RWPE2 (cell line): Measurements from ENCODE around the gene UNC79.
"Not testable (repeated sequence)": the region's sequence is repeated elsewhere in the genome, so short reads cannot be mapped to it uniquely, and the experiment has no call there.

Experiments
- ATAC-seq: fragments of 200-7000 bp; cut with Tn5 transposase; 3 replicates; pipeline ENCODE4 v1.9.1; 2021; ENCODE audit warnings: low read depth
- DNase-seq: peaks from one replicate; pipeline ENCODE4 v3.0.0-alpha.2; 2020; ENCODE audit warnings: low spot score
- H3K27ac ChIP-seq: fragments of 450-650 bp; 2 replicates; pipeline ENCODE4 v1.5.1; 2017; ENCODE audit warnings: mild to moderate bottlenecking; ENCODE audit not compliant: poor library complexity, severe bottlenecking
- H3K27me3 ChIP-seq: fragments of 250-450 bp; sonication (Bioruptor Pico); 2 replicates; pipeline ENCODE4 v1.5.1; 2021; ENCODE audit warnings: mild to moderate bottlenecking, moderate library complexity; ENCODE audit not compliant: insufficient read depth, poor library complexity, severe bottlenecking
- H3K36me3 ChIP-seq: fragments of 250-450 bp; sonication (Bioruptor Pico); 2 replicates; pipeline ENCODE4 v1.5.1; 2020; ENCODE audit warnings: low read depth, mild to moderate bottlenecking, moderate library complexity
- H3K4me1 ChIP-seq: fragments of 250-450 bp; sonication (Bioruptor Pico); 2 replicates; pipeline ENCODE4 v1.5.1; 2021; ENCODE audit warnings: mild to moderate bottlenecking, moderate library complexity; ENCODE audit not compliant: insufficient read depth, poor library complexity, severe bottlenecking
- H3K4me3 ChIP-seq: fragments of 250-450 bp; sonication (Bioruptor Pico); 2 replicates; pipeline ENCODE4 v1.5.1; 2021; ENCODE audit warnings: mild to moderate bottlenecking, moderate library complexity; ENCODE audit not compliant: severe bottlenecking
- H3K9me3 ChIP-seq: fragments of 250-450 bp; sonication (Bioruptor Pico); 2 replicates; pipeline ENCODE4 v1.5.1; 2021; ENCODE audit warnings: mild to moderate bottlenecking, moderate library complexity; ENCODE audit not compliant: severe bottlenecking
- CTCF ChIP-seq: fragments of 450-650 bp; IDR thresholded peaks from one replicate; pipeline ENCODE4 v1.5.1; 2017; ENCODE audit warnings: mild to moderate bottlenecking, moderate library complexity; ENCODE audit not compliant: poor library complexity, severe bottlenecking

Gene UNC79

DNA sequence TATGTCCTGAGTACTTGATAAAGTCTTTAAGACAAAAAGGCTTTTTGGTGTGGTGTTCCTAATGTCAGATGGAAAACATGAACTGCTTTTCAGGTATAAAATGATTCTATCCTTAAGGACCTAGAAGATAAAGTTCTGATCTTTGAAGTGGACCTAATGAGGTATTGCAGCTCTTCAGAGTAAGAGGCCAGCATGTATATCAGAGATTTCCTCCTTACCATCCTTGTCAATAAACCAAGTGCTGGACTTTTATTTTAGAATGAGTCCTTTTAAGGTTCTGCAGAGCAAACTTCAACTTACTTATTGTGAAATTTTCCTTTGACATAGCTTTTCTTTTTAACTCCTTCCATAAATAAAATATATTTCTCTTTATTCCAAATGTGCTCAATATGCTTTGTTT lies 50.1 kb downstream of the UNC79 start:
- no peak for TF ChIP-seq CTCF
- H3K4me1 ChIP-seq = no peaks in the 10 kb centered on the region
- no peak overlapping the region for H3K4me3 ChIP-seq
- H3K9me3 ChIP-seq = no peaks in the 10 kb centered on the region
- H3K27me3 ChIP-seq = peaks cover 17% of the 10 kb centered on the region
- H3K27ac ChIP-seq = no peak overlapping the region
- H3K36me3 ChIP-seq = no peaks in the 10 kb centered on the region
- no peak for DNase-seq
- no peak for ATAC-seq

- no peak for DNase-seq
- H3K4me1 ChIP-seq = no peaks in the 10 kb centered on the region
- peaks cover 18% of the 10 kb centered on the region for H3K27me3 ChIP-seq
- no peak for ATAC-seq
- no peak overlapping the region for H3K27ac ChIP-seq
- no peak overlapping the region for H3K4me3 ChIP-seq
- no peak for TF ChIP-seq CTCF
- no peaks in the 10 kb centered on the region for H3K36me3 ChIP-seq
- H3K9me3 ChIP-seq = no peaks in the 10 kb centered on the region
These were observed 51.0 kb downstream of the UNC79 start for GRCh38 chr14:93481758-93482157.

GRCh38 chr14:93490001-93490400 lies 59.3 kb downstream of the UNC79 start:
- ATAC-seq (no peak), DNase-seq (no peak)
- TF ChIP-seq CTCF = no peak
- no peaks in the 10 kb centered on the region for H3K9me3 ChIP-seq
- H3K4me3 ChIP-seq = no peak overlapping the region
- peaks cover 3% of the 10 kb centered on the region for H3K27me3 ChIP-seq
- no peaks in the 10 kb centered on the region for H3K4me1 ChIP-seq
- H3K36me3 ChIP-seq = no peaks in the 10 kb centered on the region
- H3K27ac ChIP-seq = no peak overlapping the region

GRCh38 chr14:93493054-93493453 lies 62.3 kb downstream of the UNC79 start:
- DNase-seq = no peak
- no peak overlapping the region for H3K27ac ChIP-seq
- H3K27me3 ChIP-seq = no peaks in the 10 kb centered on the region
- peaks cover 6% of the 10 kb centered on the region for H3K4me1 ChIP-seq
- TF ChIP-seq CTCF = no peak
- no peaks in the 10 kb centered on the region for H3K9me3 ChIP-seq
- H3K36me3 ChIP-seq = no peaks in the 10 kb centered on the region
- no peak overlapping the region for H3K4me3 ChIP-seq
- ATAC-seq = no peak

DNA sequence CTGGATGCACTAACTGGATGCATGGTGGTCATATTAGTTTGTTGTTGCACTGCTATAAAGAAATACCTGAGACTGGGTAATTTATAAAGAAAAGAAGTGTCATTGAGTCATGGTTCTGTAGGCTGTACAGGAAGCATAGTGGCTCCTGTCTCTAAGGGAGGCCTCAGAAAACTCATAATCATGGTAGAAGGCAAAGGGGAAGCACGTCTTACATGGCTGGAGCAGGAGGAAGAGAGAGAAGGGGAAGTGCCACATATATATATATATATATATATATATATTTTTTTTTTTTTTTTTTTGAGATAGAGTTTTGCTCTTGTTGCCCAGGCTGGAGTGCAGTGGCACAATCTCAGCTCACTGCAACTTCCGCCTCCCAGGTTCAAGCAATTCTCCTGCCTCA lies 62.9 kb downstream of the UNC79 start:
- H3K4me1 ChIP-seq, H3K36me3 ChIP-seq, H3K9me3 ChIP-seq, H3K27me3 ChIP-seq, DNase-seq, ATAC-seq, H3K27ac ChIP-seq, H3K4me3 ChIP-seq: not testable (repeated sequence)
